OCI-LY7 (cell line): Measurements from ENCODE around the gene EHBP1. TPM values are rescaled to one million over a fixed set of nuclear protein-coding genes. Genes with fewer than 3 reads are reported as not detected.
A peak's percentile ranks its signal among the peaks of the same experiment; 100 is the strongest.

Experiments used
- BruUV-seq: library from RNA; stranded (reverse); fragments of 400-500 nt; replicated peaks from 2 replicates; lab custom pipeline; 2021; lab: Mats Ljungman, UMichigan
- CTCF ChIA-PET: fragments of 300-600 bp; sonication (Branson Sonifier 250); formaldehyde crosslinking; loops from one replicate; lab custom pipeline; 2022; ENCODE audit warnings: antibody characterized with exemption; ENCODE audit not compliant: unreplicated experiment; lab: Charles Lee
- POLR2A ChIA-PET: fragments of 300-600 bp; sonication (Branson Sonifier 250); formaldehyde crosslinking; loops from one replicate; lab custom pipeline; 2022; ENCODE audit warnings: antibody characterized with exemption; lab: Charles Lee
- DNase-seq: peaks from one replicate; pipeline ENCODE4 v3.0.0-alpha.2; 2015; ENCODE audit warnings: low spot score
- H2AFZ ChIP-seq: fragments of 200-600 bp; sonication (generic), shearing (Covaris generic); 2 replicates; pipeline ENCODE4 v1.6.1; 2014; ENCODE audit warnings: mild to moderate bottlenecking, antibody characterized with exemption, low read length, moderate library complexity
- H3K27ac ChIP-seq: fragments of 200-600 bp; sonication (generic); 2 replicates; pipeline ENCODE4 v1.5.1; 2014; ENCODE audit warnings: mixed run types, low read depth, mild to moderate bottlenecking, moderate library complexity, low read length, inconsistent platforms; ENCODE audit not compliant: poor library complexity, severe bottlenecking
- H3K36me3 ChIP-seq: fragments of 200-600 bp; sonication (generic); 2 replicates; pipeline ENCODE4 v1.6.1; 2014; ENCODE audit warnings: mild to moderate bottlenecking, antibody characterized with exemption, low read length, moderate library complexity, mixed read lengths; ENCODE audit not compliant: insufficient read depth
- H3K4me1 ChIP-seq: fragments of 200-600 bp; sonication (generic); 2 replicates; pipeline ENCODE4 v1.5.1; 2014; ENCODE audit warnings: mild to moderate bottlenecking, low read length; ENCODE audit not compliant: insufficient read depth, poor library complexity, severe bottlenecking
- H3K4me2 ChIP-seq: fragments of 200-600 bp; sonication (generic); 2 replicates; pipeline ENCODE4 v1.6.1; 2014; ENCODE audit warnings: mild to moderate bottlenecking, low read length
- H3K4me3 ChIP-seq: fragments of 200-600 bp; sonication (generic); 2 replicates; pipeline ENCODE4 v1.5.1; 2014; ENCODE audit warnings: mild to moderate bottlenecking, low read depth, low read length; ENCODE audit not compliant: poor library complexity, severe bottlenecking
- H3K79me2 ChIP-seq: fragments of 200-600 bp; sonication (generic); 2 replicates; pipeline ENCODE4 v1.6.1; 2016; ENCODE audit warnings: low read depth, mild to moderate bottlenecking, low read length, moderate library complexity, mixed read lengths; ENCODE audit not compliant: insufficient read depth
- H3K9me2 ChIP-seq: fragments of 200-600 bp; sonication (generic); 2 replicates; pipeline ENCODE4 v1.6.1; 2016; ENCODE audit warnings: mild to moderate bottlenecking, low read length, mixed read lengths; ENCODE audit not compliant: insufficient read depth
- H3K9me3 ChIP-seq: fragments of 200-600 bp; sonication (generic); 2 replicates; pipeline ENCODE4 v1.6.1; 2014; ENCODE audit warnings: mild to moderate bottlenecking, mixed run types, low read length, mixed read lengths
- H4K20me1 ChIP-seq: fragments of 200-600 bp; sonication (generic); 2 replicates; pipeline ENCODE4 v1.6.1; 2014; ENCODE audit warnings: mild to moderate bottlenecking, antibody characterized with exemption, low read length, moderate library complexity, mixed read lengths; ENCODE audit not compliant: insufficient read depth
- CTCF ChIP-seq: fragments of 200-600 bp; sonication (generic); conservative IDR thresholded peaks from 2 replicates; pipeline ENCODE4 v1.5.1; 2014; ENCODE audit warnings: mild to moderate bottlenecking, antibody characterized with exemption, low read length, moderate library complexity, mixed read lengths
- EZH2phosphoT487 ChIP-seq: fragments of 200-600 bp; sonication (generic); IDR thresholded peaks from 2 replicates; pipeline ENCODE4 v1.6.1; 2018; ENCODE audit warnings: low read depth, borderline replicate concordance, mild to moderate bottlenecking, mixed run types, antibody characterized with exemption, low read length, moderate library complexity, mixed read lengths
- intact Hi-C: fragments of 100-400 bp; cut with micrococcal nuclease; formaldehyde crosslinking; loops from one replicate; pipeline ENCODE4 v1.10.0; 2022; ENCODE audit not compliant: unreplicated experiment
- total RNA-seq, 2 experiments: library from RNA; depleted of rRNA in 1 of 2; stranded (reverse); fragments of >200 nt in 1 of 2; shearing (Covaris generic) in 1 of 2; gene quantifications; 2 replicates each; pipeline ENCODE4 v1.2.3, GENCODE V29; 2014 to 2022

The EHBP1 gene
- total RNA-seq, 2 experiments from 2014 or later, result 26.8 to 34.1 TPM

GRCh38 chr2:62698653-62699052 lies 6.9 kb upstream of the EHBP1 start:
- H3K4me2 ChIP-seq, result no peak overlapping the region
- POLR2A ChIA-PET, result no interaction called here
- no peak for TF ChIP-seq CTCF
- TF ChIP-seq EZH2phosphoT487, result no peak
- DNase-seq, result no peak
- no peak overlapping the region for H3K4me3 ChIP-seq
- H2AFZ ChIP-seq, result no peak overlapping the region
- intact Hi-C loops, result no loop called here
- no peaks in the 10 kb centered on the region for H3K79me2 ChIP-seq
- H3K27ac ChIP-seq, result no peak overlapping the region
- CTCF ChIA-PET, result no interaction called here
- H3K9me2 ChIP-seq, result no peaks in the 10 kb centered on the region
- H3K36me3 ChIP-seq, result no peaks in the 10 kb centered on the region
- no peaks in the 10 kb centered on the region for H4K20me1 ChIP-seq
- no peaks in the 10 kb centered on the region for H3K9me3 ChIP-seq
- no peaks in the 10 kb centered on the region for H3K4me1 ChIP-seq
- no TSS peak for BruUV-seq

GRCh38 chr2:62704654-62705006 lies 883 bp upstream of the EHBP1 start:
- Histone ChIP-seq H3K4me2 (peak overlapping the region; percentile 82), H3K9me2 (no peaks in the 10 kb centered on the region), H3K9me3 (0 out of 2 replicates have a peak, but pooled peaks cover 4% of the 10 kb centered on the region), H3K36me3 (peaks cover 25% of the 10 kb centered on the region), H3K27ac (peak overlapping the region; percentile 14), H2AFZ (peak overlapping the region; percentile 95), H3K4me3 (peak overlapping the region; percentile 87), H3K4me1 (peaks cover 30% of the 10 kb centered on the region), H4K20me1 (no peaks in the 10 kb centered on the region), H3K79me2 (peaks cover 23% of the 10 kb centered on the region; the same call in 1 of the 2 replicates)
- no TSS peak for BruUV-seq
- POLR2A ChIA-PET, result interaction anchor here (0.6 to 0.9 kb wide), 3 partner anchors 17 to 995 kb away, joined by 3 read pairs; no protein-coding TSS in a partner anchor
- DNase-seq, result no peak
- intact Hi-C loops, result no loop called here
- CTCF ChIA-PET, result no interaction called here
- no peak for TF ChIP-seq EZH2phosphoT487
- no peak for TF ChIP-seq CTCF

- no TSS peak for BruUV-seq
- no peaks in the 10 kb centered on the region for H3K9me2 ChIP-seq
- peak overlapping the region; percentile 74 for H3K4me2 ChIP-seq
- CTCF ChIA-PET, result no interaction called here
- peaks cover 36% of the 10 kb centered on the region for H3K36me3 ChIP-seq
- DNase-seq, result peak; percentile 64
- peaks cover 30% of the 10 kb centered on the region for H3K4me1 ChIP-seq
- POLR2A ChIA-PET, result interaction anchor here (0.6 kb wide), 1 partner anchor 1516 kb away, joined by 5 read pairs; no protein-coding TSS in a partner anchor
- 0 out of 2 replicates have a peak, but pooled peaks cover 4% of the 10 kb centered on the region for H3K9me3 ChIP-seq
- H4K20me1 ChIP-seq, result no peaks in the 10 kb centered on the region
- peak overlapping the region; percentile 87 for H3K4me3 ChIP-seq
- H3K79me2 ChIP-seq, result peaks cover 25% of the 10 kb centered on the region; the same call in 1 of the 2 replicates
- H2AFZ ChIP-seq, result peak overlapping the region; percentile 80
- intact Hi-C loops, result no loop called here
- no peak for TF ChIP-seq EZH2phosphoT487
- TF ChIP-seq CTCF, result peak; percentile 52
- peak overlapping the region; percentile 8 for H3K27ac ChIP-seq
Measured at GRCh38 chr2:62705859-62706720, 577 bp downstream of the EHBP1 start.
